ENCODE data around the gene C4A. TPM values are rescaled to one million over a fixed set of nuclear protein-coding genes. Genes with fewer than 3 reads are reported as not detected.

C4A gene
- total RNA-seq, 1 experiment from 2014 or later, result 3.8 TPM

GRCh38 chr6:31935823-31936222 lies 46.0 kb upstream of the C4A start:
- POLR2A ChIA-PET, result no interaction called here
- TF ChIP-seq E2F4 (CRISPR knock-in tag; IDR thresholded peaks at IDR 0.05; ENCODE audit: borderline replicate concordance, low read depth) (no peak), EMX1 (CRISPR knock-in tag; IDR thresholded peaks at IDR 0.05) (no peak), SMAD4 (CRISPR knock-in tag; IDR thresholded peaks at IDR 0.05) (no peak), ZMAT4 (CRISPR knock-in tag; IDR thresholded peaks at IDR 0.05) (no peak), SP1 (CRISPR knock-in tag; conservative IDR thresholded peaks at IDR 0.05) (no peak), JUN (CRISPR knock-in tag; IDR thresholded peaks at IDR 0.05) (no peak), ZNF416 (CRISPR knock-in tag; IDR thresholded peaks at IDR 0.05) (no peak), JAZF1 (CRISPR knock-in tag; IDR thresholded peaks at IDR 0.05) (no peak), NR2C2 (CRISPR knock-in tag; IDR thresholded peaks at IDR 0.05) (no peak), AR (CRISPR knock-in tag; IDR thresholded peaks at IDR 0.05) (no peak), USF2 (CRISPR knock-in tag; IDR thresholded peaks at IDR 0.05) (no peak), PRRX2 (CRISPR knock-in tag; IDR thresholded peaks at IDR 0.05) (no peak), SMAD3 (CRISPR knock-in tag; IDR thresholded peaks at IDR 0.05; ENCODE audit: borderline replicate concordance) (no peak)
- no peak overlapping the region for H3K4me3 Mint-ChIP-seq
- H3K27me3 Mint-ChIP-seq (ENCODE audit: low read depth), result peaks cover 10% of the 10 kb centered on the region
- H3K36me3 Mint-ChIP-seq, result no peaks in the 10 kb centered on the region
- no peak for DNase-seq (ENCODE audit: low spot score)
- peaks cover 7% of the 10 kb centered on the region for H3K4me1 Mint-ChIP-seq
- no peak overlapping the region for H3K27ac Mint-ChIP-seq
- CTCF ChIA-PET, result no interaction called here
- ATAC-seq, result no peak
- peaks cover 12% of the 10 kb centered on the region for H3K9me3 Mint-ChIP-seq

GRCh38 chr6:31940256-31940664 lies 41.6 kb upstream of the C4A start:
- H3K36me3 Mint-ChIP-seq, result no peaks in the 10 kb centered on the region
- no peak overlapping the region for H3K4me3 Mint-ChIP-seq
- ATAC-seq (no peak), DNase-seq (ENCODE audit: low spot score) (no peak)
- ChIA-PET POLR2A (no interaction called here), CTCF (interaction anchor here (1.2 to 1.7 kb wide), 4 partner anchors 12 to 170 kb away, joined by 3 to 13 read pairs (median 4); partner anchors contain the start of gene NEU1)
- no peaks in the 10 kb centered on the region for H3K9me3 Mint-ChIP-seq
- H3K27me3 Mint-ChIP-seq (ENCODE audit: low read depth), result peaks cover 24% of the 10 kb centered on the region
- H3K27ac Mint-ChIP-seq, result no peak overlapping the region; the same call in 1 of the 2 replicates
- peaks cover 7% of the 10 kb centered on the region for H3K4me1 Mint-ChIP-seq
- TF ChIP-seq ZNF281 (CRISPR knock-in tag; IDR thresholded peaks at IDR 0.05), result no peak
- no peak for TF ChIP-seq IRF1 (CRISPR knock-in tag; IDR thresholded peaks at IDR 0.05)
- TF ChIP-seq ZNF512 (CRISPR knock-in tag; IDR thresholded peaks at IDR 0.05; ENCODE audit: borderline replicate concordance), result no peak
- no peak for TF ChIP-seq NFATC4 (CRISPR knock-in tag; IDR thresholded peaks at IDR 0.05)
- no peak for TF ChIP-seq ESRRA (CRISPR knock-in tag; IDR thresholded peaks at IDR 0.05; ENCODE audit: borderline replicate concordance)
- TF ChIP-seq IRF2 (CRISPR knock-in tag; IDR thresholded peaks at IDR 0.05; ENCODE audit: borderline replicate concordance, low read depth), result no peak
- no peak for TF ChIP-seq ERG (CRISPR knock-in tag; IDR thresholded peaks at IDR 0.05)
- TF ChIP-seq STAT6 (CRISPR knock-in tag; conservative IDR thresholded peaks at IDR 0.05; ENCODE audit: low read depth), result no peak
- no peak for TF ChIP-seq EMX1 (CRISPR knock-in tag; IDR thresholded peaks at IDR 0.05)

Data from WTC11 (cell line).